HL-60 (cell line): ENCODE measurements around the gene SIRT4.

Experiments
- DNase-seq, 2 experiments: peaks; one replicate each; pipeline ENCODE4 v3.0.0-alpha.2; 2010 to 2020; ENCODE audit warnings: low read depth in 1 of 2, low spot score in 1 of 2
- H3K27ac ChIP-seq: fragments of 250-450 bp; sonication (Bioruptor Pico); replicated peaks from 2 replicates; pipeline ENCODE4 v1.5.1; 2020; ENCODE audit warnings: mild to moderate bottlenecking, moderate library complexity
- H3K27me3 ChIP-seq: fragments of 250-450 bp; sonication (Bioruptor Pico); 2 replicates; pipeline ENCODE4 v1.5.1; 2021; ENCODE audit warnings: mild to moderate bottlenecking, moderate library complexity; ENCODE audit not compliant: insufficient read depth, poor library complexity, severe bottlenecking
- H3K4me3 ChIP-seq: replicated peaks from 2 replicates; pipeline ENCODE4 v1.5.1; 2011; ENCODE audit warnings: mild to moderate bottlenecking, control low read depth, low read length; ENCODE audit not compliant: insufficient read depth
- GABPA ChIP-seq: IDR thresholded peaks from 2 replicates; pipeline ENCODE4 v1.6.1; 2012; ENCODE audit warnings: low read depth
- POLR2AphosphoS5 ChIP-seq: IDR thresholded peaks from 2 replicates; pipeline ENCODE4 v1.6.1; 2012; ENCODE audit warnings: low read depth
- SPI1 ChIP-seq: IDR thresholded peaks from 2 replicates; pipeline ENCODE4 v1.6.1; 2012; ENCODE audit warnings: low read depth, mild to moderate bottlenecking, borderline replicate concordance
- TF ChIP-seq, protein P1 (sequence below): IDR thresholded peaks from 2 replicates; pipeline ENCODE4 v1.6.1; 2012; ENCODE audit warnings: low read depth; ENCODE audit not compliant: insufficient replicate concordance
- TF ChIP-seq, protein P2 (sequence below): IDR thresholded peaks from one replicate; pipeline ENCODE4 v1.5.1; 2011; ENCODE audit warnings: low read length, control low read depth, inconsistent platforms; ENCODE audit not compliant: insufficient read depth

Gene SIRT4

DNA sequence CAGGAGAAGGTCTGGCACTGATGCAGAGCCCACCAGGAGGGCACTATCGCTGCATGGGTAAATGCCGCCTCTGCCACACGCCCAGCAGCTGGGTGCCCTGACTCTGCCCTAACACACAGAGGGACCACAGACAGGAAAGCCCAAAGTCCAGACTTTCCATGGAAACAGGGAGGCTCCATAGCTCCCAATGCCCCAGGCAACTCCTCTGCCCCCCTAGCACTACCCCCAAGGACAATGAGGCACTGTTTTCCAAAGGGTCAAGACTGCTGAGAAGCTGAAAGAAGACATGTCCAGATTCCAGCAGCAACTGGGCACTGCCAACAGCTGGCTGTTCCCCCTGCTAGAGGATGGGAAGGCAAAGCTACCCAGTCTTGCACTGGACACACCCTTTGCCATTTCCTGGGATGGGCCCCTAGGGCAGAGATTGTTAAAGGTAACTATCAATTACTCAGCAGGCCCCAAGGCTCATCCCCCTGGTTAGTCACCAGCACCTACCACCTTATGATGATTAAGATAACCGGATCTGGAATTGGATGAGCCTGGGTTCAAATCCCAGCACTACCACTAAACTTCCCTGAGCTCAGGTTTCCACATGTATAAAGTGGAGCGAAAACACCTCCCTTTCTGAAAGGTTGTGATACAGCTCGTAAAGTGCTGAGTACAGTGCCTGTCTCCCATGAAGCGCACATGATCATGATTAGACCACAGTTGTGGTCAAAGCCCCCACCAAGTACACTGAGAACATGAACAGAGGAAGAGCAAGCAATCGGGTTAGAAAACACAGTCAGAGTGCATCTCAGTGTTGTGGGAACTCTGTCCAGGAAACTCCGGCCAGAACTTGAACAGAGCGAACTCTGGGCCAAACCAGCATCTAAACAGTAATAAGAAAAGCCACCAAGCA lies 39.9 kb upstream of the SIRT4 start:
- DNase-seq = no peak
- no peak overlapping the region for H3K27ac ChIP-seq
- no peak overlapping the region for H3K4me3 ChIP-seq
- no peak for TF ChIP-seq SPI1
- TF ChIP-seq POLR2AphosphoS5 = no peak
- TF ChIP-seq, protein P1, sequence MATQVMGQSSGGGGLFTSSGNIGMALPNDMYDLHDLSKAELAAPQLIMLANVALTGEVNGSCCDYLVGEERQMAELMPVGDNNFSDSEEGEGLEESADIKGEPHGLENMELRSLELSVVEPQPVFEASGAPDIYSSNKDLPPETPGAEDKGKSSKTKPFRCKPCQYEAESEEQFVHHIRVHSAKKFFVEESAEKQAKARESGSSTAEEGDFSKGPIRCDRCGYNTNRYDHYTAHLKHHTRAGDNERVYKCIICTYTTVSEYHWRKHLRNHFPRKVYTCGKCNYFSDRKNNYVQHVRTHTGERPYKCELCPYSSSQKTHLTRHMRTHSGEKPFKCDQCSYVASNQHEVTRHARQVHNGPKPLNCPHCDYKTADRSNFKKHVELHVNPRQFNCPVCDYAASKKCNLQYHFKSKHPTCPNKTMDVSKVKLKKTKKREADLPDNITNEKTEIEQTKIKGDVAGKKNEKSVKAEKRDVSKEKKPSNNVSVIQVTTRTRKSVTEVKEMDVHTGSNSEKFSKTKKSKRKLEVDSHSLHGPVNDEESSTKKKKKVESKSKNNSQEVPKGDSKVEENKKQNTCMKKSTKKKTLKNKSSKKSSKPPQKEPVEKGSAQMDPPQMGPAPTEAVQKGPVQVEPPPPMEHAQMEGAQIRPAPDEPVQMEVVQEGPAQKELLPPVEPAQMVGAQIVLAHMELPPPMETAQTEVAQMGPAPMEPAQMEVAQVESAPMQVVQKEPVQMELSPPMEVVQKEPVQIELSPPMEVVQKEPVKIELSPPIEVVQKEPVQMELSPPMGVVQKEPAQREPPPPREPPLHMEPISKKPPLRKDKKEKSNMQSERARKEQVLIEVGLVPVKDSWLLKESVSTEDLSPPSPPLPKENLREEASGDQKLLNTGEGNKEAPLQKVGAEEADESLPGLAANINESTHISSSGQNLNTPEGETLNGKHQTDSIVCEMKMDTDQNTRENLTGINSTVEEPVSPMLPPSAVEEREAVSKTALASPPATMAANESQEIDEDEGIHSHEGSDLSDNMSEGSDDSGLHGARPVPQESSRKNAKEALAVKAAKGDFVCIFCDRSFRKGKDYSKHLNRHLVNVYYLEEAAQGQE = no peak
- TF ChIP-seq GABPA = no peak
- TF ChIP-seq, protein P2, sequence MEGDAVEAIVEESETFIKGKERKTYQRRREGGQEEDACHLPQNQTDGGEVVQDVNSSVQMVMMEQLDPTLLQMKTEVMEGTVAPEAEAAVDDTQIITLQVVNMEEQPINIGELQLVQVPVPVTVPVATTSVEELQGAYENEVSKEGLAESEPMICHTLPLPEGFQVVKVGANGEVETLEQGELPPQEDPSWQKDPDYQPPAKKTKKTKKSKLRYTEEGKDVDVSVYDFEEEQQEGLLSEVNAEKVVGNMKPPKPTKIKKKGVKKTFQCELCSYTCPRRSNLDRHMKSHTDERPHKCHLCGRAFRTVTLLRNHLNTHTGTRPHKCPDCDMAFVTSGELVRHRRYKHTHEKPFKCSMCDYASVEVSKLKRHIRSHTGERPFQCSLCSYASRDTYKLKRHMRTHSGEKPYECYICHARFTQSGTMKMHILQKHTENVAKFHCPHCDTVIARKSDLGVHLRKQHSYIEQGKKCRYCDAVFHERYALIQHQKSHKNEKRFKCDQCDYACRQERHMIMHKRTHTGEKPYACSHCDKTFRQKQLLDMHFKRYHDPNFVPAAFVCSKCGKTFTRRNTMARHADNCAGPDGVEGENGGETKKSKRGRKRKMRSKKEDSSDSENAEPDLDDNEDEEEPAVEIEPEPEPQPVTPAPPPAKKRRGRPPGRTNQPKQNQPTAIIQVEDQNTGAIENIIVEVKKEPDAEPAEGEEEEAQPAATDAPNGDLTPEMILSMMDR = no peak
- peaks cover 29% of the 10 kb centered on the region for H3K27me3 ChIP-seq

DNA sequence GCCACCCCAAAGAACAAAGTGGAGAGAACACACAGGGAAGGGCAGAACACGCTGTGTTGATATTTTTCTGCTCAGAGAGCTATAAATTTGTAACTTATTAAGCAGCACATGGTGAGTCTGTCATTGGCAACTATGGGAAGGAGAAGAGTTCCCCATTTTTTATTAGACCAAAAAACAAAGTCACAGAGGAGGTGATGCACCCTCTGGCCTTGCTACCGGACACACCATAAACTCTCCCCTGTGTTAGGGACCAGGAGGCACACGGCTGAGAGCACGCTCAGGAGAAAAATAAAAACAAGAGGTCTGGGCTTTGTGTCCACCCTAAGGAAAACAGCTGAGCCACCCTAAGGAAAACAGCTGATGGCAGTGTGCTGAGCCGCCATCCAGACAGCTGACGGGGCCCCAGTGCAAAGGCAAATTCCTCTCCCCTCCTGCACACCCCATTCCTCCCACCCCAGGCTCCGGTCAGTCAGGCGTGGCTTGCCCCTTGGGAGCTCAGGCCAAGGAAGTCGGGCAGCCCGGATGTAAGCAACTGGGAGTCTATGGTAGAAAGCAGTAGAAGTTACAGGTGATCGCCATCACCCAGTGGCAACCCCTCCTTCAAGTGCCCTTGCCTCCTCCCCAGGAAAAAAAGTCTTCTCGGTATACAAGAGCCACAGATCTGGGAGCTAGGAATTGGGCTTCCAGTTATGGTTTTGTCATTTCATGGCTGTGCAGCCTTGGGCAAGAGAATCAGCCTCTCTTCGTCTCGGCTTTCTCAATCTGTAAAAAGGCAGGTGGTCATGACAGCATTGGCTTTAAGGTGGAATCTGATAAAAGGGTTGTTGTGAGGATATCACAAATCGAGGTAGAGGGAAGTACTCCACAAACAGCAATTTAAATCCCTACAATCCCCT lies 39.0 kb upstream of the SIRT4 start:
- TF ChIP-seq POLR2AphosphoS5 (no peak), SPI1 (peak; percentile 48; the same call in 1 of the 2 replicates)
- Histone ChIP-seq H3K4me3 (no peak overlapping the region), H3K27ac (no peak overlapping the region), H3K27me3 (peaks cover 31% of the 10 kb centered on the region)
- DNase-seq = no peak

DNA sequence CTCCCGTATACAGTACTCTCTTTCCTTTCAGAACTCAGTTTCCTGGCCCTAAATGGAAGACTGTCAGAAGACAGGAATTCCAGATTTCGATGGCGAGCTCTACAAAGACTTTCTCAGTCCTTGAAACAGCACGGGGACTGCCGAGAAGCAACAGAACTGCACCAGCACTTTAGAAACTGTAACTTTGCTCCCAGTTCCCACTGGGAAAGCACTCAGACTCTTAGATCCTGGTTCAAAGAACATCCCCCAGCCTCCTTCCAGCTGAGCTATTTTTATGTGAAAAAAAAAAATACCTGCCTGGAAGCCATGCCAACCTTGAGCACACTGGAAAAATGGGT lies 38.4 kb upstream of the SIRT4 start:
- Histone ChIP-seq H3K4me3 (no peak overlapping the region), H3K27ac (no peak overlapping the region)

More for the DNA sequence above, 38.4 kb upstream of the SIRT4 start:
- peaks cover 31% of the 10 kb centered on the region for H3K27me3 ChIP-seq
- no peak for DNase-seq
- TF ChIP-seq GABPA = no peak
- TF ChIP-seq SPI1 = no peak
- TF ChIP-seq, protein P2 = no peak
- no peak for TF ChIP-seq POLR2AphosphoS5
- TF ChIP-seq, protein P1 = no peak
